Peyer's patch (tissue), 4 donors: ENCODE results near the gene YIF1B. TPM values are rescaled to one million over a fixed set of nuclear protein-coding genes. Genes with fewer than 3 reads are reported as not detected.
"Not testable (repeated sequence)": the region's sequence is repeated elsewhere in the genome, so short reads cannot be mapped to it uniquely, and the experiment has no call there.

Experiments
- DNase-seq, 3 donors: peaks; one replicate each; pipeline ENCODE4 v3.0.0-alpha.2; 2017 to 2019
- H3K27ac ChIP-seq, 4 donors: fragments of 200-600 bp; sonication (generic); one replicate each; pipeline ENCODE4 v1.5.1; 2016 to 2019
- H3K27me3 ChIP-seq, 2 donors: fragments of 200-600 bp; sonication (generic); one replicate each; pipeline ENCODE4 v1.5.1; 2019
- H3K36me3 ChIP-seq, 3 donors: fragments of 200-600 bp; sonication (generic); one replicate each; pipeline ENCODE4 v1.5.1; 2016 to 2019
- H3K4me1 ChIP-seq, 4 donors: fragments of 200-600 bp; sonication (generic); one replicate each; pipeline ENCODE4 v1.5.1; 2016 to 2019
- H3K4me3 ChIP-seq, 4 donors: fragments of 200-600 bp; sonication (generic); 1 replicate in 3 of 4; 2 replicates in 1 of 4; pipeline ENCODE4 v1.5.1; 2016 to 2019; ENCODE audit warnings: mild to moderate bottlenecking in 1 of 4
- H3K9me3 ChIP-seq, 4 donors: fragments of 200-600 bp; sonication (generic); one replicate each; pipeline ENCODE4 v1.5.1; 2016 to 2019; ENCODE audit warnings: mild to moderate bottlenecking in 1 of 4
- POLR2A ChIP-seq, 2 donors: fragments of 450-650 bp; IDR thresholded peaks; one replicate each; pipeline ENCODE4 v1.5.1; 2017; ENCODE audit warnings: antibody characterized with exemption in 2 of 2, mild to moderate bottlenecking in 2 of 2, moderate library complexity in 2 of 2
- total RNA-seq, 4 donors: library from RNA; depleted of rRNA; stranded (reverse); fragments of >200 nt; gene quantifications; one replicate each; pipeline ENCODE4 v1.1.0, GENCODE V29; 2016
- TF ChIP-seq, protein P1 (sequence below), 6 experiments: fragments of 450-650 bp in 4 of 6; fragments of 200-600 bp in 2 of 6; sonication (generic) in 1 of 6; IDR thresholded peaks; one replicate each; pipeline ENCODE4 v1.5.1; 2017 to 2019; ENCODE audit warnings: antibody characterized with exemption in 6 of 6, mild to moderate bottlenecking in 3 of 6, moderate library complexity in 1 of 6

The YIF1B gene
- 10 to 100 TPM; 11.6 to 31.4 (median 15.0) TPM for total RNA-seq

GRCh38 chr19:38315657-38316476, at the start of gene YIF1B:
Gene YIF1B, minus strand, starts transcription at chr19:38315947. Its CDS starts 30 bp downstream, at chr19:38315917.
- Histone ChIP-seq H3K27me3 (no peaks in the 10 kb centered on the region), H3K27ac (peak within 1 kb of the TSS; percentile 84 to 88 (median 85)), H3K9me3 (no peaks in the 10 kb centered on the region), H3K36me3 (no peaks in the 10 kb centered on the region), H3K4me1 (peaks cover 0 to 26% (median 12%) of the 10 kb centered on the region in 4 donors), H3K4me3 (peak within 1 kb of the TSS; percentile 46 to 64 (median 61))
- TF ChIP-seq, protein P1, sequence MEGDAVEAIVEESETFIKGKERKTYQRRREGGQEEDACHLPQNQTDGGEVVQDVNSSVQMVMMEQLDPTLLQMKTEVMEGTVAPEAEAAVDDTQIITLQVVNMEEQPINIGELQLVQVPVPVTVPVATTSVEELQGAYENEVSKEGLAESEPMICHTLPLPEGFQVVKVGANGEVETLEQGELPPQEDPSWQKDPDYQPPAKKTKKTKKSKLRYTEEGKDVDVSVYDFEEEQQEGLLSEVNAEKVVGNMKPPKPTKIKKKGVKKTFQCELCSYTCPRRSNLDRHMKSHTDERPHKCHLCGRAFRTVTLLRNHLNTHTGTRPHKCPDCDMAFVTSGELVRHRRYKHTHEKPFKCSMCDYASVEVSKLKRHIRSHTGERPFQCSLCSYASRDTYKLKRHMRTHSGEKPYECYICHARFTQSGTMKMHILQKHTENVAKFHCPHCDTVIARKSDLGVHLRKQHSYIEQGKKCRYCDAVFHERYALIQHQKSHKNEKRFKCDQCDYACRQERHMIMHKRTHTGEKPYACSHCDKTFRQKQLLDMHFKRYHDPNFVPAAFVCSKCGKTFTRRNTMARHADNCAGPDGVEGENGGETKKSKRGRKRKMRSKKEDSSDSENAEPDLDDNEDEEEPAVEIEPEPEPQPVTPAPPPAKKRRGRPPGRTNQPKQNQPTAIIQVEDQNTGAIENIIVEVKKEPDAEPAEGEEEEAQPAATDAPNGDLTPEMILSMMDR (IDR thresholded peaks at IDR 0.05) = peak in 2 of 6 experiments; percentile 14 to 34
- TF ChIP-seq POLR2A (IDR thresholded peaks at IDR 0.05) = peak in 1 of 2 donors; percentile 58
- DNase-seq = peak; percentile 94 to 98 (median 98)

- not testable (repeated sequence) for H3K27ac ChIP-seq, DNase-seq, H3K36me3 ChIP-seq, H3K9me3 ChIP-seq, H3K27me3 ChIP-seq
- Histone ChIP-seq H3K4me3 (peak overlapping the region in 1 of 4 donors; percentile 64), H3K4me1 (peaks cover 0 to 19% (median 4%) of the 10 kb centered on the region in 4 donors)
These were observed 47.4 kb upstream of the YIF1B start for GRCh38 chr19:38362946-38363688.

DNA sequence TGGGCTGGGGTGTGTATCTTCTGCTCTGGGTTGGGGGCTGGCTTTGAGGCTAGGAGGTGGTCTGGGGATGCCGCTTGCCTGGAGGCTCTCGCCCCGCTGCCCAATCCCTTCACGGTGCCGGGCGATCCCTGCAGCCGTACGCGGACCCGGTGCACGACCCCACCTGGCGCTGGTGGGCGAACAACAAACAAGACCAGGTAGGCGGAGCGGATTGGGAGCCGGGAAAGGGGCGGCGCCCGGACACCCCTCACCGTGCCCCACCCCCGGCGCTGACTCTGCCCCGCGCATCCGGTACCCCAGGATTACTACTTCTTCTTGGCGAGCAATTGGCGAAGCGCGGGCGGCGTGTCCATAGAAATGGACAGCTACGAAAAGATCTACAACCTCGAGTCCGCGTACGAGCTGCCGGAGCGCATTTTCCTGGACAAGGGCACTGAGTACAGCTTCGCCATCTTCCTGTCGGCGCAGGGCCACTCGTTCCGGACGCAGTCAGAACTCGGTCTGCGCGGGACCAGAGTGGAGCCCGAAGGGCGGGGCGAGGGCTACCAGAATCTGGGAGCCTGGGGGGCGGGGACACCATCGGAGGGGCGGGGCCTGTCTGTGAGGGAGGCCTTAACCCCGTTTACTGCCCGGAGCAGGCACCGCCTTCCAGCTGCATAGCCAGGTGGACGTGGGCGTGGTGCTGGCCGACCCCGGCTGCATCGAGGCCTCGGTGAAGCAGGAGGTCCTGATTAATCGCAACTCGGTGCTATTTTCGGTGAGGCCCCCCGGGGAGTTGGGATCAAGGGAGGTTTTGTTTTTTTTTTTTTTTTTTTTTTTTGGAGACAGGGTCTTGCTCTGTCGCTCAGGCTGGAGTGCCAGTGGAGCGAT, 46.6 kb upstream of the YIF1B start:
- Histone ChIP-seq H3K27me3 (peaks cover 0 to 3% of the 10 kb centered on the region in 2 donors), H3K4me3 (peak overlapping the region; percentile 32 to 65 (median 63)), H3K4me1 (peaks cover 0 to 19% (median 4%) of the 10 kb centered on the region in 4 donors), H3K36me3 (no peaks in the 10 kb centered on the region), H3K9me3 (no peaks in the 10 kb centered on the region), H3K27ac (peak overlapping the region in 3 of 4 donors; percentile 22 to 62 (median 58))
- TF ChIP-seq POLR2A (IDR thresholded peaks at IDR 0.05) = no peak
- TF ChIP-seq, protein P1 (IDR thresholded peaks at IDR 0.05) = no peak
- DNase-seq = peak; percentile 77 to 94 (median 86)

DNA sequence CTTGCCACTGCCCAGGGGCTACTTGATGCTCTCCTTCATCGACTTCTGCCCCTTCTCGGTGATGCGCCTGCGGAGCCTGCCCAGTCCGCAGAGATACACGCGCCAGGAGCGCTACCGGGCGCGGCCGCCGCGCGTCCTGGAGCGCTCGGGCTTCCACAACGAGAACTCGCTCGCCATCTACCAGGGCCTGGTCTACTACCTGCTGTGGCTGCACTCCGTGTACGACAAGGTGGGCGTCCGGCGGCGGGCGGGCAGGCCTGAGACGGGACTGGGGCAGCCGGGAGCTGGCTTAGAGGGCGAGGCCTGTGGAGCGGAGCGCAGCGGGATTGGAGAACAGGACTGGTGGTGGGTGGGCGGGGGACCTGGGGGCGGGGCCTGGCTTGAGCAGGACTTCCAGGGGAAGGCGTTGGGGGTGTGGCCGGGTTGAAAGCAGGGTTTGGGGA, 45.9 kb upstream of the YIF1B start:
- H3K4me3 ChIP-seq = peak overlapping the region; percentile 32 to 65 (median 63)
- DNase-seq = peak; percentile 72 to 88 (median 83)
- peaks cover 0 to 3% of the 10 kb centered on the region in 2 donors for H3K27me3 ChIP-seq

GRCh38 chr19:38360839-38361631, 45.3 kb upstream of the YIF1B start:
- Histone ChIP-seq H3K9me3 (no peaks in the 10 kb centered on the region), H3K4me3 (peak overlapping the region; percentile 32 to 65 (median 63))
- TF ChIP-seq POLR2A (IDR thresholded peaks at IDR 0.05) = no peak
- TF ChIP-seq, protein P1 (IDR thresholded peaks at IDR 0.05) = no peak

More for the DNA sequence above, 45.9 kb upstream of the YIF1B start:
- Histone ChIP-seq H3K4me1 (peaks cover 0 to 19% (median 4%) of the 10 kb centered on the region in 4 donors), H3K36me3 (no peaks in the 10 kb centered on the region), H3K9me3 (no peaks in the 10 kb centered on the region), H3K27ac (peak overlapping the region in 2 of 4 donors; percentile 58 to 62)
- TF ChIP-seq, protein P1 (IDR thresholded peaks at IDR 0.05) = peak in 5 of 6 experiments; percentile 8 to 53 (median 42)
- no peak for TF ChIP-seq POLR2A (IDR thresholded peaks at IDR 0.05)

More at GRCh38 chr19:38360839-38361631, 45.3 kb upstream of the YIF1B start:
- Histone ChIP-seq H3K27me3 (peaks cover 0 to 3% of the 10 kb centered on the region in 2 donors), H3K4me1 (peaks cover 0 to 19% (median 4%) of the 10 kb centered on the region in 4 donors), H3K27ac (peak overlapping the region in 1 of 4 donors; percentile 58), H3K36me3 (no peaks in the 10 kb centered on the region)
- no peak for DNase-seq
